Upper lobe of right lung (tissue), 1 donor: ENCODE measurements around the gene MRPS35. TPM values are rescaled to one million over a fixed set of nuclear protein-coding genes. Genes with fewer than 3 reads are reported as not detected.

Experiments
- ATAC-seq: fragments of 200-7000 bp; cut with Tn5 transposase; one replicate; pipeline ENCODE4 v1.9.1; 2020; ENCODE audit warnings: mild to moderate bottlenecking, moderate library complexity
- DNase-seq: peaks from one replicate; pipeline ENCODE4 v3.0.0-alpha.2; 2020
- H3K27ac ChIP-seq: fragments of 200-600 bp; one replicate; pipeline ENCODE4 v1.8.0; 2022
- H3K27me3 ChIP-seq: fragments of 200-600 bp; one replicate; pipeline ENCODE4 v1.8.0; 2022; ENCODE audit warnings: mild to moderate bottlenecking
- H3K36me3 ChIP-seq: fragments of 200-600 bp; one replicate; pipeline ENCODE4 v1.8.0; 2022
- H3K4me1 ChIP-seq: fragments of 200-600 bp; one replicate; pipeline ENCODE4 v1.8.0; 2022
- H3K4me3 ChIP-seq: fragments of 200-600 bp; one replicate; pipeline ENCODE4 v1.8.0; 2022; ENCODE audit warnings: mild to moderate bottlenecking
- H3K9me3 ChIP-seq: fragments of 200-600 bp; one replicate; pipeline ENCODE4 v1.8.0; 2022
- CTCF ChIP-seq: fragments of 200-600 bp; IDR thresholded peaks from one replicate; pipeline ENCODE4 v1.8.0; 2022; ENCODE audit warnings: antibody characterized with exemption
- intact Hi-C: fragments of 100-400 bp; cut with DNase I; formaldehyde crosslinking; loops from one replicate; pipeline ENCODE4 v1.11.0; 2022
- total RNA-seq: library from RNA; stranded (reverse); fragmentation: NEBNext Ultra II Directional; extraction: Animal tissue kit (Norgen Biotek cat#: 25700); gene quantifications from one replicate; pipeline ENCODE4 v1.2.1, GENCODE V29; 2021
- donor health status: DM: no; HTN: yes; CAD: no; lungs with severe emphysema.

MRPS35 gene
- total RNA-seq, 1 donor from 2014 or later: 31.3 TPM

- Histone ChIP-seq H3K27ac (no peak overlapping the region), H3K4me1 (no peaks in the 10 kb centered on the region), H3K9me3 (no peaks in the 10 kb centered on the region), H3K36me3 (peaks cover 8% of the 10 kb centered on the region), H3K4me3 (no peak overlapping the region), H3K27me3 (no peaks in the 10 kb centered on the region)
- ATAC-seq: no peak
- DNase-seq: no peak
- intact Hi-C loops: no loop called here
- TF ChIP-seq CTCF: no peak
Measured at GRCh38 chr12:27762757-27763156, 52.1 kb downstream of the MRPS35 start.

GRCh38 chr12:27766587-27766986 is 56.0 kb downstream of the MRPS35 start:
- Histone ChIP-seq H3K27me3 (no peaks in the 10 kb centered on the region), H3K9me3 (no peaks in the 10 kb centered on the region), H3K4me1 (no peaks in the 10 kb centered on the region), H3K36me3 (peaks cover under 1% of the 10 kb centered on the region), H3K27ac (no peak overlapping the region), H3K4me3 (no peak overlapping the region)
- ATAC-seq (no peak), DNase-seq (no peak)
- intact Hi-C loops: no loop called here
- no peak for TF ChIP-seq CTCF

GRCh38 chr12:27769142-27769673 is 58.6 kb downstream of the MRPS35 start:
- H3K4me3 ChIP-seq: no peak overlapping the region
- no peaks in the 10 kb centered on the region for H3K4me1 ChIP-seq
- no peak for DNase-seq
- ATAC-seq: no peak
- no peak for TF ChIP-seq CTCF
- intact Hi-C loops: no loop called here
- no peak overlapping the region for H3K27ac ChIP-seq
- H3K27me3 ChIP-seq: no peaks in the 10 kb centered on the region
- no peaks in the 10 kb centered on the region for H3K36me3 ChIP-seq
- H3K9me3 ChIP-seq: no peaks in the 10 kb centered on the region

GRCh38 chr12:27771481-27772327 is 61.1 kb downstream of the MRPS35 start:
- H3K4me1 ChIP-seq: no peaks in the 10 kb centered on the region

GRCh38 chr12:27772328-27773049 is 61.9 kb downstream of the MRPS35 start:
- H3K9me3 ChIP-seq: no peaks in the 10 kb centered on the region
- no peaks in the 10 kb centered on the region for H3K4me1 ChIP-seq
- no peak overlapping the region for H3K4me3 ChIP-seq
- no peak for DNase-seq
- H3K36me3 ChIP-seq: no peaks in the 10 kb centered on the region
- H3K27me3 ChIP-seq: no peaks in the 10 kb centered on the region
- intact Hi-C loops: no loop called here
- no peak for ATAC-seq
- TF ChIP-seq CTCF: no peak
- no peak overlapping the region for H3K27ac ChIP-seq

More at GRCh38 chr12:27771481-27772327, 61.1 kb downstream of the MRPS35 start:
- no peaks in the 10 kb centered on the region for H3K27me3 ChIP-seq
- H3K9me3 ChIP-seq: no peaks in the 10 kb centered on the region
- intact Hi-C loops: no loop called here
- H3K27ac ChIP-seq: no peak overlapping the region
- no peak overlapping the region for H3K4me3 ChIP-seq
- no peak for DNase-seq
- ATAC-seq: no peak
- no peak for TF ChIP-seq CTCF
- H3K36me3 ChIP-seq: no peaks in the 10 kb centered on the region
